WTC11 (cell line): ENCODE data around the gene LIPI.

ENCODE experiments used
- AFF4 ChIP-seq: sonication (generic); formaldehyde crosslinking; IDR thresholded peaks from 2 replicates; pipeline ENCODE4 v1.8.1; 2023; ENCODE audit warnings: mild to moderate bottlenecking, missing genetic modification reagents, borderline replicate concordance
- CTCF ChIP-seq: fragments of 200-600 bp; IDR thresholded peaks from 2 replicates; pipeline ENCODE4 v1.8.0; 2022; ENCODE audit warnings: antibody characterized with exemption
- E2F5 ChIP-seq: sonication (generic); formaldehyde crosslinking; IDR thresholded peaks from 2 replicates; pipeline ENCODE4 v1.8.1; 2022; ENCODE audit warnings: mild to moderate bottlenecking, moderate library complexity, missing genetic modification reagents
- EMX1 ChIP-seq: fragments of 250-450 bp; sonication (Bioruptor Pico); IDR thresholded peaks from 2 replicates; pipeline ENCODE4 v1.8.0; 2021; ENCODE audit warnings: mild to moderate bottlenecking
- NR3C1 ChIP-seq: sonication (generic); formaldehyde crosslinking; conservative IDR thresholded peaks from 2 replicates; pipeline ENCODE4 v1.8.1; 2023; ENCODE audit warnings: low read depth, mild to moderate bottlenecking, missing genetic modification reagents
- ZBTB43 ChIP-seq: sonication (generic); formaldehyde crosslinking; IDR thresholded peaks from 2 replicates; pipeline ENCODE4 v1.8.1; 2023; ENCODE audit warnings: mild to moderate bottlenecking, missing genetic modification reagents
- ZNF121 ChIP-seq: sonication (generic); formaldehyde crosslinking; IDR thresholded peaks from 2 replicates; pipeline ENCODE4 v1.8.0; 2023; ENCODE audit warnings: missing genetic modification reagents

- TF ChIP-seq E2F5 (CRISPR knock-in tag) (no peak), AFF4 (CRISPR knock-in tag) (no peak), CTCF (no peak), EMX1 (CRISPR knock-in tag) (no peak), ZBTB43 (CRISPR knock-in tag) (no peak), ZNF121 (CRISPR knock-in tag) (no peak), NR3C1 (CRISPR knock-in tag) (no peak)
Measured at GRCh38 chr21:14206222-14206621, 4.5 kb downstream of the LIPI start.
